IPS DF 6.9 (cell line): ENCODE measurements around the gene PLD2.

Source experiments
- DNase-seq: peaks from one replicate; pipeline ENCODE4 v3.0.0-alpha.2; 2013; ENCODE audit warnings: low read depth, low spot score
- H3K27ac ChIP-seq: one replicate; pipeline ENCODE4 v1.5.1; 2013; ENCODE audit warnings: low read length, control low read depth
- H3K27me3 ChIP-seq: 2 replicates; pipeline ENCODE4 v1.6.1; 2013; ENCODE audit warnings: mild to moderate bottlenecking, low read length; ENCODE audit not compliant: control insufficient read depth, insufficient read depth
- H3K36me3 ChIP-seq: 2 replicates; pipeline ENCODE4 v1.6.1; 2013; ENCODE audit warnings: low read length; ENCODE audit not compliant: control insufficient read depth, insufficient read depth
- H3K4me1 ChIP-seq: 2 replicates; pipeline ENCODE4 v1.6.1; 2013; ENCODE audit warnings: low read length; ENCODE audit not compliant: control insufficient read depth, insufficient read depth
- H3K4me3 ChIP-seq: 2 replicates; pipeline ENCODE4 v1.5.1; 2013; ENCODE audit warnings: mild to moderate bottlenecking, low read length
- H3K9me3 ChIP-seq: 2 replicates; pipeline ENCODE4 v1.6.1; 2013; ENCODE audit warnings: low read length, inconsistent platforms; ENCODE audit not compliant: control insufficient read depth, insufficient read depth
- WGBS: extraction: QIAGEN DNeasy Blood & Tissue Kit; methylation state at CpG from one replicate; pipeline ENCODE4 v1.1.7; 2013; ENCODE audit warnings: mixed read lengths, missing lambda C conversion rate; ENCODE audit not compliant: insufficient read length, insufficient coverage; 5-methylcytosine and 5-hydroxymethylcytosine counted together

PLD2 gene

GRCh38 chr17:4777969-4778760 is 28.8 kb upstream of the PLD2 start:
- H3K36me3 ChIP-seq: no peaks in the 10 kb centered on the region
- DNase-seq: no peak
- no peak overlapping the region for H3K27ac ChIP-seq
- no peaks in the 10 kb centered on the region for H3K9me3 ChIP-seq
- H3K4me1 ChIP-seq: no peaks in the 10 kb centered on the region
- no CpG with 5 or more reads among the region's 9 CpGs for WGBS
- H3K27me3 ChIP-seq: no peaks in the 10 kb centered on the region
- H3K4me3 ChIP-seq: no peak overlapping the region

GRCh38 chr17:4780325-4780955 is 26.5 kb upstream of the PLD2 start:
- DNase-seq: no peak
- no peaks in the 10 kb centered on the region for H3K27me3 ChIP-seq
- WGBS: no CpG with 5 or more reads among the region's 11 CpGs
- no peak overlapping the region for H3K27ac ChIP-seq
- no peaks in the 10 kb centered on the region for H3K4me1 ChIP-seq
- H3K36me3 ChIP-seq: no peaks in the 10 kb centered on the region
- no peaks in the 10 kb centered on the region for H3K9me3 ChIP-seq
- no peak overlapping the region for H3K4me3 ChIP-seq

- H3K4me1 ChIP-seq: peaks cover 1% of the 10 kb centered on the region; the same call in 1 of the 2 replicates
- H3K36me3 ChIP-seq: no peaks in the 10 kb centered on the region
- H3K27ac ChIP-seq: no peak overlapping the region
- H3K4me3 ChIP-seq: no peak overlapping the region
- WGBS: no CpG with 5 or more reads among the region's 28 CpGs
- H3K27me3 ChIP-seq: no peaks in the 10 kb centered on the region
- no peak for DNase-seq
- H3K9me3 ChIP-seq: no peaks in the 10 kb centered on the region
Observed at GRCh38 chr17:4782652-4783051, 24.3 kb upstream of the PLD2 start.

- Histone ChIP-seq H3K9me3 (no peaks in the 10 kb centered on the region), H3K27me3 (peaks cover 9% of the 10 kb centered on the region), H3K4me1 (peaks cover 4% of the 10 kb centered on the region), H3K36me3 (no peaks in the 10 kb centered on the region), H3K27ac (no peak overlapping the region), H3K4me3 (no peak overlapping the region)
- WGBS: no CpG with 5 or more reads among the region's 61 CpGs
- DNase-seq: no peak
Observed at GRCh38 chr17:4785311-4786105, 21.4 kb upstream of the PLD2 start.

- no peak for DNase-seq
- no CpG with 5 or more reads among the region's 24 CpGs for WGBS
Observed at GRCh38 chr17:4786106-4786511, 20.8 kb upstream of the PLD2 start, which contains the start of gene VMO1. Gene VMO1, minus strand, starts transcription at chr17:4786364. Its CDS starts 12 bp downstream, at chr17:4786352.

GRCh38 chr17:4786516-4786915 is 20.4 kb upstream of the PLD2 start:
- H3K36me3 ChIP-seq: no peaks in the 10 kb centered on the region
- no CpG with 5 or more reads among the region's 6 CpGs for WGBS
- H3K4me1 ChIP-seq: peaks cover 4% of the 10 kb centered on the region
- no peak overlapping the region for H3K4me3 ChIP-seq
- H3K9me3 ChIP-seq: no peaks in the 10 kb centered on the region
- DNase-seq: no peak
- peaks cover 11% of the 10 kb centered on the region for H3K27me3 ChIP-seq
- H3K27ac ChIP-seq: no peak overlapping the region

More at GRCh38 chr17:4786106-4786511, 20.8 kb upstream of the PLD2 start, which contains the start of gene VMO1:
- Histone ChIP-seq H3K4me3 (no peak within 1 kb of the TSS), H3K4me1 (peaks cover 4% of the 10 kb centered on the region), H3K9me3 (no peaks in the 10 kb centered on the region), H3K36me3 (no peaks in the 10 kb centered on the region), H3K27me3 (peaks cover 11% of the 10 kb centered on the region), H3K27ac (no peak within 1 kb of the TSS)

- Histone ChIP-seq H3K9me3 (no peaks in the 10 kb centered on the region), H3K4me3 (no peak overlapping the region; the same call in 1 of the 2 replicates), H3K27ac (no peak overlapping the region), H3K4me1 (peaks cover 4% of the 10 kb centered on the region), H3K27me3 (peaks cover 11% of the 10 kb centered on the region), H3K36me3 (no peaks in the 10 kb centered on the region)
- WGBS: no CpG with 5 or more reads among the region's 14 CpGs
- DNase-seq: no peak
Observed at GRCh38 chr17:4788159-4788806, 18.7 kb upstream of the PLD2 start.

- Histone ChIP-seq H3K4me3 (peak within 1 kb of the TSS; percentile 39), H3K27ac (no peak within 1 kb of the TSS), H3K36me3 (no peaks in the 10 kb centered on the region), H3K27me3 (peaks cover 11% of the 10 kb centered on the region), H3K9me3 (no peaks in the 10 kb centered on the region), H3K4me1 (peaks cover 4% of the 10 kb centered on the region)
- WGBS: no CpG with 5 or more reads among the region's 62 CpGs
- DNase-seq: no peak
Observed at GRCh38 chr17:4788807-4789700, 17.9 kb upstream of the PLD2 start, which contains the start of gene GLTPD2. Gene GLTPD2, plus strand, starts transcription at chr17:4788964. Its CDS starts 48 bp downstream, at chr17:4789012.

- DNase-seq: no peak
- no CpG with 5 or more reads among the region's 25 CpGs for whole genome bisulfite sequencing
- no peaks in the 10 kb centered on the region for H3K36me3 ChIP-seq
- peaks cover 11% of the 10 kb centered on the region for H3K27me3 ChIP-seq
- peak overlapping the region; percentile 39; the same call in 1 of the 2 replicates for H3K4me3 ChIP-seq
- no peaks in the 10 kb centered on the region for H3K9me3 ChIP-seq
- no peak overlapping the region for H3K27ac ChIP-seq
- peaks cover 4% of the 10 kb centered on the region for H3K4me1 ChIP-seq
Observed at GRCh38 chr17:4789701-4789950, 17.3 kb upstream of the PLD2 start.
